PC-3 (cell line): Measurements from ENCODE around the gene SIPA1L3. TPM values are rescaled to one million over a fixed set of nuclear protein-coding genes. Genes with fewer than 3 reads are reported as not detected.
A peak's percentile ranks its signal among the peaks of the same experiment; 100 is the strongest.

Experiments
- ATAC-seq: fragments of 200-7000 bp; cut with Tn5 transposase; 2 replicates; pipeline ENCODE4 v1.9.1; 2020; ENCODE audit warnings: mild to moderate bottlenecking, moderate library complexity
- BruUV-seq: library from RNA; stranded (reverse); fragments of 400-500 nt; replicated peaks from 2 replicates; lab custom pipeline; 2021; lab: Mats Ljungman, UMichigan
- CTCF ChIA-PET: fragments of 300-600 bp; sonication (Branson Sonifier 250); formaldehyde crosslinking; loops from one replicate; lab custom pipeline; 2022; ENCODE audit warnings: antibody characterized with exemption; lab: Charles Lee
- POLR2A ChIA-PET: fragments of 300-600 bp; sonication (Branson Sonifier 250); formaldehyde crosslinking; loops from one replicate; lab custom pipeline; 2022; ENCODE audit warnings: antibody characterized with exemption; ENCODE audit not compliant: unreplicated experiment; lab: Charles Lee
- DNase-seq: peaks from one replicate; pipeline ENCODE4 v3.0.0-alpha.2; 2015
- H2AFZ ChIP-seq: fragments of 300-600 bp; sonication (generic); 2 replicates; pipeline ENCODE4 v1.6.0; 2016; ENCODE audit warnings: antibody characterized with exemption, low read length
- H3F3A ChIP-seq: fragments of 300-600 bp; sonication (generic); one replicate; pipeline ENCODE4 v1.6.0; 2017; ENCODE audit warnings: antibody characterized with exemption, low read length, control low read depth, mild to moderate bottlenecking; ENCODE audit not compliant: unreplicated experiment
- H3K27ac ChIP-seq: fragments of 300-600 bp; sonication (generic); 2 replicates; pipeline ENCODE4 v1.5.1; 2016; ENCODE audit warnings: mild to moderate bottlenecking, low read length
- H3K27me3 ChIP-seq: fragments of 300-600 bp; sonication (generic); 2 replicates; pipeline ENCODE4 v1.6.1; 2016; ENCODE audit warnings: low read length, mixed read lengths
- H3K36me3 ChIP-seq: fragments of 300-600 bp; sonication (generic); 2 replicates; pipeline ENCODE4 v1.6.1; 2016; ENCODE audit warnings: low read depth, mixed run types, low read length, mixed read lengths
- H3K4me1 ChIP-seq: fragments of 300-600 bp; sonication (generic); 2 replicates; pipeline ENCODE4 v1.5.1; 2016; ENCODE audit warnings: low read length; ENCODE audit not compliant: insufficient read depth
- H3K4me2 ChIP-seq: fragments of 300-600 bp; sonication (generic); 2 replicates; pipeline ENCODE4 v1.6.0; 2016; ENCODE audit warnings: low read length
- H3K4me3 ChIP-seq: fragments of 300-600 bp; sonication (generic); 2 replicates; pipeline ENCODE4 v1.5.1; 2016; ENCODE audit warnings: mild to moderate bottlenecking, low read length, mixed read lengths
- H3K79me2 ChIP-seq: fragments of 300-600 bp; sonication (generic); 2 replicates; pipeline ENCODE4 v1.6.1; 2017; ENCODE audit warnings: low read length, mixed read lengths
- H3K9ac ChIP-seq: fragments of 300-600 bp; sonication (generic); 2 replicates; pipeline ENCODE4 v1.6.0; 2016; ENCODE audit warnings: mild to moderate bottlenecking, low read length
- H3K9me2 ChIP-seq: fragments of 300-600 bp; sonication (generic); replicated peaks from 2 replicates; pipeline ENCODE4 v1.6.1; 2016; ENCODE audit warnings: mixed run types, low read length, mixed read lengths
- H3K9me3 ChIP-seq: fragments of 300-600 bp; sonication (generic); 2 replicates; pipeline ENCODE4 v1.6.1; 2016; ENCODE audit warnings: low read length, mixed read lengths
- H4K20me1 ChIP-seq: fragments of 300-600 bp; sonication (generic); 2 replicates; pipeline ENCODE4 v1.6.1; 2016; ENCODE audit warnings: low read length, mixed read lengths
- EZH2 ChIP-seq: fragments of 300-600 bp; sonication (generic); IDR thresholded peaks from one replicate; pipeline ENCODE4 v1.6.1; 2017; ENCODE audit warnings: antibody characterized with exemption, mild to moderate bottlenecking, low read length; ENCODE audit not compliant: unreplicated experiment
- EZH2phosphoT487 ChIP-seq: fragments of 300-600 bp; sonication (generic); IDR thresholded peaks from 2 replicates; pipeline ENCODE4 v1.6.1; 2018; ENCODE audit warnings: mild to moderate bottlenecking, antibody characterized with exemption, low read length, borderline replicate concordance
- intact Hi-C: fragments of 100-400 bp; cut with micrococcal nuclease; formaldehyde crosslinking; loops from 2 replicates; pipeline ENCODE4 v1.9.0; 2023
- total RNA-seq: library from RNA; depleted of rRNA; stranded (reverse); fragments of >200 nt; gene quantifications from 2 replicates; pipeline ENCODE4 v1.2.3, GENCODE V29; 2014
- TF ChIP-seq, protein P1 (sequence below): fragments of 300-600 bp; sonication (generic); conservative IDR thresholded peaks from 2 replicates; pipeline ENCODE4 v1.5.1; 2017; ENCODE audit warnings: antibody characterized with exemption, low read depth, mild to moderate bottlenecking, low read length

SIPA1L3 gene
- total RNA-seq, 1 experiment from 2014 or later = 38.7 TPM

DNA sequence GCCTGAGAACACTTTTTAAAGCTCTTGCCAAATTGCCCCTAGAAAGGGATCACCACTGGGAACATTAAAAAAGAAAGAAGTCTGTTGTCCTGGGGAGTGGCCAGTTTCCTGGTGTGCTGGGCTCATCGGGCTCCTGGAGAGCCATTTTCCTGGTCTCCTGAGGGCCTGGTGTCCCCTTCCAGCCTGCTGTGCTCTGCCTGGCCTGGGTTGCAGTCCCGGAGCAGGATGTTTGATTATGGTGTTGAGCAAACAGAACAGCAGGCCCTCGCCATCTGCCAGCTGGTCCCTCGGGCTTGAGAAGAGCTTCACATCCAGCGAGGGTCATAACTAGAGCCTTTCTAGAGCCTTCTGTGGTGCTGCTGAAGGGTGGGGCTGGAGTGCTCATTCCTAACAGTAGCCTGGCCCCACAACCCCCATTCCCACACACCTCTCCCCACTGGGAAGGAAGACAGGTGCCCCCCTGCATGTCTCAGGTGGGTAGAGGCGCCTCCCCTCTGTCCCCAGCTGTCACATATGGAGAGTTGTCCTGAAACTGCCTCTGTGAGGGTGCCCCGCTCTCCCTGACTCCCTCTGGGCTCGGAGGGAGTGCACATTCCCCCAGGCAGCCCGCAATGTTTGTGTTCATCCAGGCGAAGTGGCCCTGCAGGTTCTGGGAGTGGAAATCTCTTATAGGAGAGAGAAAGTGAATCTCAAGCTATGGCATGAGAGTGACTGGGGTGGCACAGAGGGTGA is 151.1 kb downstream of the SIPA1L3 start:
- H3K79me2 ChIP-seq = peaks cover 44% of the 10 kb centered on the region
- peak overlapping the region; percentile 66 for H3K4me2 ChIP-seq
- TF ChIP-seq, protein P1, sequence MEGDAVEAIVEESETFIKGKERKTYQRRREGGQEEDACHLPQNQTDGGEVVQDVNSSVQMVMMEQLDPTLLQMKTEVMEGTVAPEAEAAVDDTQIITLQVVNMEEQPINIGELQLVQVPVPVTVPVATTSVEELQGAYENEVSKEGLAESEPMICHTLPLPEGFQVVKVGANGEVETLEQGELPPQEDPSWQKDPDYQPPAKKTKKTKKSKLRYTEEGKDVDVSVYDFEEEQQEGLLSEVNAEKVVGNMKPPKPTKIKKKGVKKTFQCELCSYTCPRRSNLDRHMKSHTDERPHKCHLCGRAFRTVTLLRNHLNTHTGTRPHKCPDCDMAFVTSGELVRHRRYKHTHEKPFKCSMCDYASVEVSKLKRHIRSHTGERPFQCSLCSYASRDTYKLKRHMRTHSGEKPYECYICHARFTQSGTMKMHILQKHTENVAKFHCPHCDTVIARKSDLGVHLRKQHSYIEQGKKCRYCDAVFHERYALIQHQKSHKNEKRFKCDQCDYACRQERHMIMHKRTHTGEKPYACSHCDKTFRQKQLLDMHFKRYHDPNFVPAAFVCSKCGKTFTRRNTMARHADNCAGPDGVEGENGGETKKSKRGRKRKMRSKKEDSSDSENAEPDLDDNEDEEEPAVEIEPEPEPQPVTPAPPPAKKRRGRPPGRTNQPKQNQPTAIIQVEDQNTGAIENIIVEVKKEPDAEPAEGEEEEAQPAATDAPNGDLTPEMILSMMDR = no peak
- TF ChIP-seq EZH2 (no peak), EZH2phosphoT487 (no peak)
- ATAC-seq (peak; percentile 76), DNase-seq (peak; percentile 59)
- no peak overlapping the region for H3K4me3 ChIP-seq
- no peaks in the 10 kb centered on the region for H3F3A ChIP-seq
- H3K27ac ChIP-seq = peak overlapping the region; percentile 79
- H3K36me3 ChIP-seq = no peaks in the 10 kb centered on the region
- H2AFZ ChIP-seq = no peak overlapping the region
- no peaks in the 10 kb centered on the region for H3K9me3 ChIP-seq
- no peaks in the 10 kb centered on the region for H4K20me1 ChIP-seq
- peak overlapping the region; percentile 37 for H3K9ac ChIP-seq
- H3K27me3 ChIP-seq = no peaks in the 10 kb centered on the region
- intact Hi-C loops = loop anchor here (5.0 kb wide), 1 partner anchor 56 kb away; no protein-coding TSS in a partner anchor
- peaks cover 34% of the 10 kb centered on the region for H3K4me1 ChIP-seq
- POLR2A ChIA-PET = no interaction called here
- no peaks in the 10 kb centered on the region for H3K9me2 ChIP-seq
- BruUV-seq = no TSS peak
- CTCF ChIA-PET = interaction anchor here (0.6 kb wide), 1 partner anchor 117 kb away, joined by 11 read pairs; no protein-coding TSS in a partner anchor

DNA sequence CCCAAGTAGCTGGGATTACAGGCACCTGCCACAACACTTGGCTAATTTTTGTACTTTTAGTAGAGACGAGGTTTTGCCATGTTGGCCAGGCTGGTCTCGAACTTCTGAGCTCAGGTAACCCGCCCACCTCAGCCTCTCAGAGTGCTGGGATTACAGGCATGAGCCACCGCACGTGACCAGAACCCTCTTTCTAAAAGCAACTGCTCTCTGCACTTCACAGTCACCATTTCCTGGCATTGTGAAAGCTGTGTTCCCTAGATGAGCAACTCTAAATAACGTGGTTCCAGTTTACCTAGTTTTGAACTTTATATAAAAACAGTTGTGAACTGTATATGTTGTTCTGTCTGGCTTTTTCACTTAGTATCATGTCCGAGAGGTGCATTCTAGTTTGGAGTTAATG is 152.9 kb downstream of the SIPA1L3 start:
- H3K4me3 ChIP-seq = no peak overlapping the region
- no peak overlapping the region for H3K27ac ChIP-seq
- no peak for TF ChIP-seq EZH2phosphoT487
- TF ChIP-seq, protein P1 = no peak
- no peak for TF ChIP-seq EZH2
- H3K4me2 ChIP-seq = no peak overlapping the region
- ATAC-seq = no peak
- ChIA-PET POLR2A (interaction anchor here (0.6 kb wide), 1 partner anchor 56 kb away, joined by 7 read pairs; no protein-coding TSS in a partner anchor), CTCF (interaction anchor here (0.6 kb wide), 1 partner anchor 24 kb away, joined by 5 read pairs; no protein-coding TSS in a partner anchor)
- no TSS peak for BruUV-seq
- peaks cover 34% of the 10 kb centered on the region for H3K4me1 ChIP-seq
- no peaks in the 10 kb centered on the region for H4K20me1 ChIP-seq
- no peak overlapping the region for H3K9ac ChIP-seq
- no peaks in the 10 kb centered on the region for H3K27me3 ChIP-seq
- H3K9me2 ChIP-seq = no peaks in the 10 kb centered on the region
- DNase-seq = no peak
- no peak overlapping the region for H2AFZ ChIP-seq
- no peaks in the 10 kb centered on the region for H3K36me3 ChIP-seq
- peaks cover 48% of the 10 kb centered on the region for H3K79me2 ChIP-seq
- no peaks in the 10 kb centered on the region for H3K9me3 ChIP-seq
- H3F3A ChIP-seq = no peaks in the 10 kb centered on the region
- intact Hi-C loops = loop anchor here (5.0 kb wide), 1 partner anchor 58 kb away; no protein-coding TSS in a partner anchor

DNA sequence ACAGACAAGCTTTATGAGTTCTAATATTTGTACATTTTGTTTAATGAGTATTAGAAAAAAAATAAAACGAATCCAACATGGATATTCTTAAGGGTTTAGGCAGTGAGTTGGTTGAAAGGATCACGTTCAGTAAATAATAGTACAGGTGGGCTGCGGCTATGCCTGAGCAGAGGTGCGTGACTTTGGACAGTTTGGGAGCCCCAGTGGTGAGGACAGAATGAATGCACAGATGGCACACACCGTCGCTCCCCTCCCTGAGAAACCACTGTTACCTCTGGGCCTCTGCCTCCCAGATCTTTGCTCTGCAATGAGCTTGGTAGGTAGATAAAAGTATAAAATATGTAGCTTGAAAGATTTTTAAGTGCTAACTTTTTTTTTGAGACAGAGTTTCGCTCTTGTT is 153.3 kb downstream of the SIPA1L3 start:
- Histone ChIP-seq H3K9ac (no peak overlapping the region), H3K9me2 (no peaks in the 10 kb centered on the region), H3K4me1 (peaks cover 34% of the 10 kb centered on the region), H3K9me3 (no peaks in the 10 kb centered on the region), H3K27me3 (no peaks in the 10 kb centered on the region), H3K36me3 (no peaks in the 10 kb centered on the region; the same call in 1 of the 2 replicates), H3K4me3 (no peak overlapping the region), H2AFZ (no peak overlapping the region), H3F3A (no peaks in the 10 kb centered on the region), H3K27ac (no peak overlapping the region), H4K20me1 (no peaks in the 10 kb centered on the region), H3K79me2 (peaks cover 47% of the 10 kb centered on the region), H3K4me2 (no peak overlapping the region)
- CTCF ChIA-PET = interaction anchor here (0.6 kb wide), 1 partner anchor 24 kb away, joined by 5 read pairs; no protein-coding TSS in a partner anchor
- POLR2A ChIA-PET = interaction anchor here (0.6 kb wide), 1 partner anchor 57 kb away, joined by 7 read pairs; no protein-coding TSS in a partner anchor
- intact Hi-C loops = no loop called here
- ATAC-seq = no peak
- no TSS peak for BruUV-seq
- no peak for DNase-seq
- TF ChIP-seq EZH2phosphoT487 (no peak), EZH2 (no peak)
- TF ChIP-seq, protein P1 = no peak
